ENCODE measurements around the gene C3orf70.

DNA sequence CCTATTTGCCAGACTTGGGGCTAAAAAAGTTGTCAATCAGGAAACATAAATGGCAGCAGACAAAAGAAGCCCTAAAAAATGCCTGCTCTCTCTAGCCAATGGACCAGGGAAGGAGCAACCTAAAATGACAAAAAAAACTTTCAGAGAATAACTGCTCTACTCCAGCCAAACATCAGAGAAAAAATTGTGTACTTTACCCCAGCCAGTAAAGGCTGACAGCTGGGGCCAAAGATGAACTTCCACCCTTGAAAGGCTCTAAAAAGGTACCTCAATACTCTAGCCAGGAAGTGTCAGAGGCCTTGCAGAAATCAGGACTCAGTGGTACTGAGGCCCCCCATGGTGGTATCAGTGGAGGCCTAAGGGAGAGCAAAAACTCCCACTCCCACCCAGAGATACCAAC, 18.4 kb downstream of the C3orf70 start:
- TF ChIP-seq CTCF (IDR thresholded peaks at IDR 0.05) (no peak), POLR2A (IDR thresholded peaks at IDR 0.05) (no peak), POLR2AphosphoS5 (IDR thresholded peaks at IDR 0.05) (no peak), EP300 (IDR thresholded peaks at IDR 0.05) (no peak)

Measured in suprapubic skin (tissue), 4 donors.